ENCODE results near the gene TBC1D1.
"Not testable (repeated sequence)": the region's sequence is repeated elsewhere in the genome, so short reads cannot be mapped to it uniquely, and the experiment has no call there.

The TBC1D1 gene

GRCh38 chr4:37973441-37973840 lies 82.6 kb downstream of the TBC1D1 start:
- DNase-seq (ENCODE audit: low spot score in 2 of 2), result no peak
- no peaks in the 10 kb centered on the region for H3K9me3 ChIP-seq
- H3K27me3 ChIP-seq (ENCODE audit: low read depth), result no peaks in the 10 kb centered on the region
- no peaks in the 10 kb centered on the region for H3K36me3 ChIP-seq (replicated peaks)
- peaks cover 11% of the 10 kb centered on the region for H3K4me1 ChIP-seq
- H3K4me3 ChIP-seq, result no peak overlapping the region
- in situ Hi-C loops (cut with MboI; ENCODE audit: low sequenced_read_pairs), result no loop called here

GRCh38 chr4:37975321-37975822 lies 84.5 kb downstream of the TBC1D1 start:
- in situ Hi-C loops (cut with MboI; ENCODE audit: low sequenced_read_pairs); H3K36me3 ChIP-seq (replicated peaks); DNase-seq (ENCODE audit: low spot score in 2 of 2); H3K4me3 ChIP-seq; H3K27me3 ChIP-seq (ENCODE audit: low read depth); H3K9me3 ChIP-seq: not testable (repeated sequence)
- peaks cover 18% of the 10 kb centered on the region for H3K4me1 ChIP-seq

- no peaks in the 10 kb centered on the region for H3K27me3 ChIP-seq (ENCODE audit: low read depth)
- no peaks in the 10 kb centered on the region for H3K9me3 ChIP-seq
- peaks cover 3% of the 10 kb centered on the region; the same call in 1 of the 2 replicates for H3K36me3 ChIP-seq (replicated peaks)
- in situ Hi-C loops (cut with MboI; ENCODE audit: low sequenced_read_pairs), result no loop called here
- H3K4me1 ChIP-seq, result peaks cover 28% of the 10 kb centered on the region
- peak overlapping the region; percentile 27 for H3K4me3 ChIP-seq
- no peak for DNase-seq (ENCODE audit: low spot score in 2 of 2)
Observed at GRCh38 chr4:37976507-37976906, 85.6 kb downstream of the TBC1D1 start.

- no peaks in the 10 kb centered on the region for H3K9me3 ChIP-seq
- DNase-seq (ENCODE audit: low spot score in 2 of 2), result peak; percentile 75 to 89
- H3K4me3 ChIP-seq, result peak overlapping the region; percentile 48
- H3K4me1 ChIP-seq, result peaks cover 28% of the 10 kb centered on the region
- no peaks in the 10 kb centered on the region for H3K27me3 ChIP-seq (ENCODE audit: low read depth)
- H3K36me3 ChIP-seq (replicated peaks), result peaks cover 3% of the 10 kb centered on the region; the same call in 1 of the 2 replicates
- in situ Hi-C loops (cut with MboI; ENCODE audit: low sequenced_read_pairs), result no loop called here
Observed at GRCh38 chr4:37976991-37977470, 86.1 kb downstream of the TBC1D1 start.

GRCh38 chr4:37977471-37978247 lies 86.8 kb downstream of the TBC1D1 start:
- H3K27me3 ChIP-seq (ENCODE audit: low read depth), result no peaks in the 10 kb centered on the region
- peaks cover 3% of the 10 kb centered on the region; the same call in 1 of the 2 replicates for H3K36me3 ChIP-seq (replicated peaks)
- H3K4me1 ChIP-seq, result peaks cover 28% of the 10 kb centered on the region
- peak in 1 of 2 experiments; percentile 62 for DNase-seq (ENCODE audit: low spot score in 2 of 2)
- no peaks in the 10 kb centered on the region for H3K9me3 ChIP-seq
- in situ Hi-C loops (cut with MboI; ENCODE audit: low sequenced_read_pairs), result no loop called here
- H3K4me3 ChIP-seq, result peak overlapping the region; percentile 48

- DNase-seq (ENCODE audit: low spot score in 2 of 2), result peak in 1 of 2 experiments; percentile 39
- in situ Hi-C loops (cut with MboI; ENCODE audit: low sequenced_read_pairs), result no loop called here
- Histone ChIP-seq H3K4me1 (peaks cover 28% of the 10 kb centered on the region), H3K9me3 (no peaks in the 10 kb centered on the region), H3K27me3 (ENCODE audit: low read depth) (no peaks in the 10 kb centered on the region), H3K4me3 (peak overlapping the region; percentile 48), H3K36me3 (replicated peaks) (peaks cover 3% of the 10 kb centered on the region; the same call in 1 of the 2 replicates)
Observed at GRCh38 chr4:37978248-37978924, 87.5 kb downstream of the TBC1D1 start.

GRCh38 chr4:37980246-37980645 lies 89.4 kb downstream of the TBC1D1 start:
- Histone ChIP-seq H3K27me3 (ENCODE audit: low read depth) (no peaks in the 10 kb centered on the region), H3K9me3 (no peaks in the 10 kb centered on the region), H3K4me3 (no peak overlapping the region), H3K4me1 (peaks cover 28% of the 10 kb centered on the region), H3K36me3 (replicated peaks) (peaks cover 6% of the 10 kb centered on the region; the same call in 1 of the 2 replicates)
- no peak for DNase-seq (ENCODE audit: low spot score in 2 of 2)
- in situ Hi-C loops (cut with MboI; ENCODE audit: low sequenced_read_pairs), result no loop called here

GRCh38 chr4:37981425-37981824 lies 90.5 kb downstream of the TBC1D1 start:
- no peak overlapping the region for H3K4me3 ChIP-seq
- DNase-seq (ENCODE audit: low spot score in 2 of 2), result no peak
- in situ Hi-C loops (cut with MboI; ENCODE audit: low sequenced_read_pairs), result no loop called here

GRCh38 chr4:37981844-37982720 lies 91.2 kb downstream of the TBC1D1 start:
- DNase-seq (ENCODE audit: low spot score in 2 of 2), result no peak
- peaks cover 22% of the 10 kb centered on the region for H3K4me1 ChIP-seq
- no peaks in the 10 kb centered on the region for H3K9me3 ChIP-seq
- in situ Hi-C loops (cut with MboI; ENCODE audit: low sequenced_read_pairs), result no loop called here
- no peaks in the 10 kb centered on the region for H3K27me3 ChIP-seq (ENCODE audit: low read depth)
- no peak overlapping the region for H3K4me3 ChIP-seq
- H3K36me3 ChIP-seq (replicated peaks), result peaks cover 6% of the 10 kb centered on the region; the same call in 1 of the 2 replicates

More at GRCh38 chr4:37981425-37981824, 90.5 kb downstream of the TBC1D1 start:
- H3K4me1 ChIP-seq, result peaks cover 28% of the 10 kb centered on the region
- H3K27me3 ChIP-seq (ENCODE audit: low read depth), result no peaks in the 10 kb centered on the region
- no peaks in the 10 kb centered on the region for H3K9me3 ChIP-seq
- H3K36me3 ChIP-seq (replicated peaks), result peaks cover 6% of the 10 kb centered on the region; the same call in 1 of the 2 replicates

- H3K9me3 ChIP-seq, result no peaks in the 10 kb centered on the region
- peaks cover 22% of the 10 kb centered on the region for H3K4me1 ChIP-seq
- no peak for DNase-seq (ENCODE audit: low spot score in 2 of 2)
- peaks cover 6% of the 10 kb centered on the region; the same call in 1 of the 2 replicates for H3K36me3 ChIP-seq (replicated peaks)
- H3K27me3 ChIP-seq (ENCODE audit: low read depth), result no peaks in the 10 kb centered on the region
- H3K4me3 ChIP-seq, result no peak overlapping the region
- in situ Hi-C loops (cut with MboI; ENCODE audit: low sequenced_read_pairs), result no loop called here
Observed at GRCh38 chr4:37982736-37983135, 91.9 kb downstream of the TBC1D1 start.

- Histone ChIP-seq H3K4me1 (peaks cover 26% of the 10 kb centered on the region), H3K36me3 (replicated peaks) (peaks cover 6% of the 10 kb centered on the region), H3K4me3 (no peak overlapping the region), H3K9me3 (no peaks in the 10 kb centered on the region), H3K27me3 (ENCODE audit: low read depth) (no peaks in the 10 kb centered on the region)
- in situ Hi-C loops (cut with MboI; ENCODE audit: low sequenced_read_pairs), result no loop called here
- no peak for DNase-seq (ENCODE audit: low spot score in 2 of 2)
Observed at GRCh38 chr4:37983951-37984350, 93.1 kb downstream of the TBC1D1 start.

- peaks cover 3% of the 10 kb centered on the region for H3K36me3 ChIP-seq (replicated peaks)
- H3K4me1 ChIP-seq, result peaks cover 27% of the 10 kb centered on the region
- no peak for DNase-seq (ENCODE audit: low spot score in 2 of 2)
- H3K9me3 ChIP-seq, result no peaks in the 10 kb centered on the region
- in situ Hi-C loops (cut with MboI; ENCODE audit: low sequenced_read_pairs), result no loop called here
- no peaks in the 10 kb centered on the region for H3K27me3 ChIP-seq (ENCODE audit: low read depth)
- H3K4me3 ChIP-seq, result no peak overlapping the region
Observed at GRCh38 chr4:37985730-37986275, 94.9 kb downstream of the TBC1D1 start.

- in situ Hi-C loops (cut with MboI; ENCODE audit: low sequenced_read_pairs), result no loop called here
- Histone ChIP-seq H3K36me3 (replicated peaks) (peaks cover under 1% of the 10 kb centered on the region), H3K27me3 (ENCODE audit: low read depth) (no peaks in the 10 kb centered on the region), H3K4me3 (no peak overlapping the region), H3K4me1 (peaks cover 28% of the 10 kb centered on the region), H3K9me3 (no peaks in the 10 kb centered on the region)
- no peak for DNase-seq (ENCODE audit: low spot score in 2 of 2)
Observed at GRCh38 chr4:37988670-37989069, 97.8 kb downstream of the TBC1D1 start.

All from HAP-1 (cell line).